Fibroblast of lung (primary cell): ENCODE results near the gene LTBP2. TPM values are rescaled to one million over a fixed set of nuclear protein-coding genes. Genes with fewer than 3 reads are reported as not detected.

Experiments used
- DNase-seq, 2 donors: peaks; one replicate each; pipeline versions ENCODE4 v3.0.0 to v3.0.0-alpha.2; 2010; ENCODE audit warnings: low read depth in 2 of 2
- H2AFZ ChIP-seq: 2 replicates; pipeline ENCODE4 v1.5.1; 2012; ENCODE audit warnings: low read length, control low read depth, inconsistent platforms
- H3K27ac ChIP-seq: 2 replicates; pipeline ENCODE4 v1.5.1; 2011; ENCODE audit warnings: low read length, control low read depth; ENCODE audit not compliant: insufficient read depth
- H3K27me3 ChIP-seq: 2 replicates; pipeline ENCODE4 v1.5.1; 2011; ENCODE audit warnings: mild to moderate bottlenecking, low read length; ENCODE audit not compliant: control insufficient read depth, insufficient read depth
- H3K36me3 ChIP-seq: 2 replicates; pipeline ENCODE4 v1.5.1; 2011; ENCODE audit warnings: low read length; ENCODE audit not compliant: control insufficient read depth, insufficient read depth
- H3K4me1 ChIP-seq: 2 replicates; pipeline ENCODE4 v1.5.1; 2011; ENCODE audit warnings: low read length; ENCODE audit not compliant: control insufficient read depth, insufficient read depth; ENCODE audit errors: extremely low read depth
- H3K4me2 ChIP-seq: 2 replicates; pipeline ENCODE4 v1.5.1; 2011; ENCODE audit warnings: low read length, control low read depth; ENCODE audit not compliant: insufficient read depth; ENCODE audit errors: extremely low read depth
- H3K4me3 ChIP-seq, 4 experiments: fragments of 200-600 bp in 1 of 4; sonication (generic) in 1 of 4; replicated peaks in 1 of 4; 2 replicates each; pipeline ENCODE4 v1.5.1; 2011 to 2016; ENCODE audit warnings: low read length in 4 of 4, low read depth in 3 of 4, mild to moderate bottlenecking in 3 of 4, control low read depth in 2 of 4, inconsistent platforms in 1 of 4, mixed read lengths in 1 of 4; ENCODE audit not compliant: insufficient read depth in 1 of 4; ENCODE audit errors: control extremely low read depth in 1 of 4
- H3K79me2 ChIP-seq: 2 replicates; pipeline ENCODE4 v1.5.1; 2012; ENCODE audit warnings: mild to moderate bottlenecking, low read length, inconsistent platforms; ENCODE audit not compliant: control insufficient read depth, insufficient read depth
- H3K9ac ChIP-seq: 2 replicates; pipeline ENCODE4 v1.5.1; 2011; ENCODE audit warnings: mild to moderate bottlenecking, low read length, control low read depth; ENCODE audit not compliant: insufficient read depth
- H3K9me3 ChIP-seq: 2 replicates; pipeline ENCODE4 v1.5.1; 2012; ENCODE audit warnings: low read depth, low read length; ENCODE audit not compliant: control insufficient read depth, insufficient read depth
- H4K20me1 ChIP-seq: 2 replicates; pipeline ENCODE4 v1.5.1; 2011; ENCODE audit warnings: low read length; ENCODE audit not compliant: control insufficient read depth, insufficient read depth; ENCODE audit errors: extremely low read depth
- EZH2 ChIP-seq: IDR thresholded peaks from 2 replicates; pipeline ENCODE4 v1.5.1; 2012; ENCODE audit warnings: low read length, control low read depth, mild to moderate bottlenecking; ENCODE audit errors: missing control alignments
- polyA plus RNA-seq, 2 donors: library from polyadenylated mRNA; depleted of rRNA in 1 of 2; stranded (reverse) in 1 of 2; unstranded in 1 of 2; fragments of >200 nt; gene quantifications; 2 replicates each; pipeline ENCODE4 v1.2.1, GENCODE V29; 2011 to 2012; ENCODE audit warnings: missing spikeins in 1 of 2
- total RNA-seq: library from RNA; depleted of rRNA; stranded (reverse); fragments of >200 nt; gene quantifications from 2 replicates; pipeline ENCODE4 v1.2.1, GENCODE V29; 2014
- TF ChIP-seq, protein P1 (sequence below), 2 donors: IDR thresholded peaks in 1 of 2; conservative IDR thresholded peaks in 1 of 2; 1 replicate in 1 of 2; 2 replicates in 1 of 2; pipeline ENCODE4 v1.5.1; 2011 to 2012; ENCODE audit warnings: low read length in 2 of 2, control low read depth in 1 of 2, inconsistent platforms in 1 of 2, low read depth in 1 of 2, mild to moderate bottlenecking in 1 of 2

The LTBP2 gene
- total and polyA plus RNA-seq, 2 donors (not counting 1 experiment from before 2014, with no cell fraction given) = 108 to 514 TPM

DNA sequence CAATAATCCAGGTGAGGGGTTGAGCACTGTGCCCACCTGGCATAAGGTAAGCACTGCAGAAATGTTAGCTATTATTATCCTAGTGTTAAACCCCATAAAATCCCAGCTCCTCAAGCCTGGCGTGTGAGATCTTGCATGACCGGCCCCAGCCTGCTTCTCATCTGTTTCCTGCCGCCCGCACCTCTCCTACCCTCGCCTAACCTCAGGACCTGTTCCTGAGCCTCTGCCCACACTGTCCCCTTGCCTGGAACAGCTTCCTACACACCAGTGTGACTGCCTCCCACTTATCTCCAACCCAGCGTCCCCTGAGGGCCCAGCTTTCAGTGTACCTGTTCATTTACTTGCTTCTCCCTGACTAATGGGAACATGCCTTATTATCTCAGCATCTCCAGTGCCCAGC is 93.8 kb downstream of the LTBP2 start:
- Histone ChIP-seq H3K9ac (no peak overlapping the region), H3K27me3 (no peaks in the 10 kb centered on the region), H3K4me1 (peaks cover 15% of the 10 kb centered on the region), H3K9me3 (no peaks in the 10 kb centered on the region), H3K4me3 (no peak overlapping the region), H3K4me2 (no peak overlapping the region), H2AFZ (no peak overlapping the region), H3K27ac (no peak overlapping the region), H3K79me2 (no peaks in the 10 kb centered on the region), H3K36me3 (peaks cover 21% of the 10 kb centered on the region), H4K20me1 (no peaks in the 10 kb centered on the region)
- TF ChIP-seq, protein P1, sequence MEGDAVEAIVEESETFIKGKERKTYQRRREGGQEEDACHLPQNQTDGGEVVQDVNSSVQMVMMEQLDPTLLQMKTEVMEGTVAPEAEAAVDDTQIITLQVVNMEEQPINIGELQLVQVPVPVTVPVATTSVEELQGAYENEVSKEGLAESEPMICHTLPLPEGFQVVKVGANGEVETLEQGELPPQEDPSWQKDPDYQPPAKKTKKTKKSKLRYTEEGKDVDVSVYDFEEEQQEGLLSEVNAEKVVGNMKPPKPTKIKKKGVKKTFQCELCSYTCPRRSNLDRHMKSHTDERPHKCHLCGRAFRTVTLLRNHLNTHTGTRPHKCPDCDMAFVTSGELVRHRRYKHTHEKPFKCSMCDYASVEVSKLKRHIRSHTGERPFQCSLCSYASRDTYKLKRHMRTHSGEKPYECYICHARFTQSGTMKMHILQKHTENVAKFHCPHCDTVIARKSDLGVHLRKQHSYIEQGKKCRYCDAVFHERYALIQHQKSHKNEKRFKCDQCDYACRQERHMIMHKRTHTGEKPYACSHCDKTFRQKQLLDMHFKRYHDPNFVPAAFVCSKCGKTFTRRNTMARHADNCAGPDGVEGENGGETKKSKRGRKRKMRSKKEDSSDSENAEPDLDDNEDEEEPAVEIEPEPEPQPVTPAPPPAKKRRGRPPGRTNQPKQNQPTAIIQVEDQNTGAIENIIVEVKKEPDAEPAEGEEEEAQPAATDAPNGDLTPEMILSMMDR (conservative IDR thresholded peaks at IDR 0.05 in 1 of 2, IDR thresholded peaks at IDR 0.05 in 1 of 2; ENCODE audit: low read depth in 1 of 2, low read length in 2 of 2) = no peak
- TF ChIP-seq EZH2 = no peak
- DNase-seq = no peak

DNA sequence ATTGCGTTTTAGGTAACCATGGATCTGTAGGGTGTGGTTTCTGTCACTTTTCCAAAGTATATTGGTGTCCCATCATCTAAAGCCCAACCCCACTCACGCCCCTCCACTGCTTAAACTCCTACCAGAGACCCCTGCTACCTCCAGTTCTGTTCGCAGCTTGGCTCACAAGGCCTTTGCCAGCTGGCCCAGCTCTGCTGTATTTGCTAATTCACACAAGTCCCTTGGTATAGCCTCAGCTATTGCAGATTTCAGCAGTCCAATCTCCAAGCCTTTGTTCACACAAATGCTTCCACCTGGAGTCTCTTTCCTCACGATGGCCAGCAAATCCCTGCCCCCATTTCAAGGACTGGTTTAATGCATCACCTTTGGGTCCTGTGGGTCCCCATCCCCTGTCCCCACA is 94.3 kb downstream of the LTBP2 start:
- Histone ChIP-seq H3K79me2 (no peaks in the 10 kb centered on the region), H2AFZ (no peak overlapping the region), H3K4me2 (no peak overlapping the region), H3K27ac (no peak overlapping the region), H3K9me3 (no peaks in the 10 kb centered on the region), H4K20me1 (no peaks in the 10 kb centered on the region), H3K9ac (no peak overlapping the region), H3K36me3 (peaks cover 24% of the 10 kb centered on the region), H3K4me1 (peaks cover 15% of the 10 kb centered on the region), H3K4me3 (no peak overlapping the region), H3K27me3 (no peaks in the 10 kb centered on the region)
- DNase-seq = no peak
- no peak for TF ChIP-seq EZH2
- TF ChIP-seq, protein P1 (conservative IDR thresholded peaks at IDR 0.05 in 1 of 2, IDR thresholded peaks at IDR 0.05 in 1 of 2; ENCODE audit: low read depth in 1 of 2, low read length in 2 of 2) = no peak

DNA sequence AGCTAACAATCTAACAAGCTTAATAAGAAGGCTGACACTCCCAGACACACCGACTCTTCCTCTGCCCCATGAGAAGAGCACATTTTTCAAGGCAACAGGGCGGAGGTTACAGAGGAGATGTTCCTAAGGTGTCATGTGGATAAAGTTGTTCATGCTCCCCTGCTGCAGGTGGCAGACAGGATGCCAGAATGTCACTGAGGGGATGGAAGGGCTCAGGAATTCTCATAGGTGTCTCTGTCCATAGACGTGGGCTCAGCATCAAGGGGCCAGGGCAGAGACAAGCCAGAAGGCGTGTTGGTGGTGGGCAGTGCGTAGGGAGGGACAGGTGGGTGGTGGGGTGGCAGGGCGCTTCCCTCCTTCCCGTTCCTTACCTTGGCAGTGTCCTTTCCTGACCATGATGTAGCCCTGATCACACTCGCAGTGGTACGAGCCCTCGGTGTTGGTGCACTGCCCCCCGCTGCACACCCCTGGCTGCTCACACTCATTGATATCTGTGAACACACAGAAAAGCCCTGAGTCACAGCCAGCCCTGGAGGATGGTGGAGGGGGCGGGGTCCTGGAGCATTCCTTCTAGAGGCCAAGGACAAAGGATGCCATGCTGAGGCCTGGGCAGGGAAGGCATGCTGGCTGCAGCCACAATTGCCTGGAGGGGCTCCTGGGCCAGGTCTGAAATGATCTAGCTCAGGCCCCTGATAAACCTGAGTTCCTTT is 95.4 kb downstream of the LTBP2 start:
- peaks cover 23% of the 10 kb centered on the region for H3K4me1 ChIP-seq
- H3K79me2 ChIP-seq = no peaks in the 10 kb centered on the region
- H3K9me3 ChIP-seq = no peaks in the 10 kb centered on the region
- H3K4me2 ChIP-seq = no peak overlapping the region
- no peak overlapping the region for H3K27ac ChIP-seq
- no peaks in the 10 kb centered on the region for H3K27me3 ChIP-seq
- H3K36me3 ChIP-seq = peaks cover 24% of the 10 kb centered on the region
- TF ChIP-seq EZH2 = no peak
- TF ChIP-seq, protein P1 (conservative IDR thresholded peaks at IDR 0.05 in 1 of 2, IDR thresholded peaks at IDR 0.05 in 1 of 2; ENCODE audit: low read depth in 1 of 2, low read length in 2 of 2) = no peak
- no peak overlapping the region for H3K4me3 ChIP-seq
- H3K9ac ChIP-seq = no peak overlapping the region
- H4K20me1 ChIP-seq = no peaks in the 10 kb centered on the region
- H2AFZ ChIP-seq = no peak overlapping the region
- peak in 1 of 2 donors; percentile 53 for DNase-seq
